Colonic mucosa (tissue), 4 donors: ENCODE measurements around the gene RNF149. TPM values are rescaled to one million over a fixed set of nuclear protein-coding genes. Genes with fewer than 3 reads are reported as not detected.

Experiments
- DNase-seq: peaks from one replicate; pipeline ENCODE4 v3.0.0-alpha.2; 2020
- H3K27ac ChIP-seq: fragments of 200-600 bp; one replicate; pipeline ENCODE4 v1.8.0; 2021
- H3K27me3 ChIP-seq: fragments of 200-600 bp; one replicate; pipeline ENCODE4 v1.8.0; 2021
- H3K36me3 ChIP-seq: fragments of 200-600 bp; one replicate; pipeline ENCODE4 v1.8.0; 2021
- H3K4me1 ChIP-seq: fragments of 200-600 bp; one replicate; pipeline ENCODE4 v1.8.0; 2021; ENCODE audit warnings: mild to moderate bottlenecking
- H3K4me3 ChIP-seq: fragments of 200-600 bp; one replicate; pipeline ENCODE4 v1.8.0; 2021
- H3K9ac ChIP-seq, 2 donors: one replicate each; pipeline ENCODE4 v1.7.0; 2013; ENCODE audit warnings: control low read depth in 2 of 2, low read depth in 2 of 2, low read length in 2 of 2
- H3K9me3 ChIP-seq: fragments of 200-600 bp; one replicate; pipeline ENCODE4 v1.8.0; 2021
- intact Hi-C: fragments of 100-400 bp; cut with DNase I; formaldehyde crosslinking; loops from one replicate; pipeline ENCODE4 v1.14.1; 2022
- total RNA-seq, 2 donors: library from RNA; stranded (reverse); fragmentation: NEBNext Ultra II Directional in 1 of 2; extraction: Animal tissue kit (Norgen Biotek cat#: 25700) in 1 of 2; gene quantifications; one replicate each; pipeline ENCODE4 v1.2.1, GENCODE V29; 2021
- TF ChIP-seq, protein P1 (sequence below): fragments of 200-600 bp; IDR thresholded peaks from one replicate; pipeline ENCODE4 v1.8.0; 2022; ENCODE audit warnings: antibody characterized with exemption, mild to moderate bottlenecking
- donor health status: healthy.
- donor health status: DM: no; HTN: no; CAD: no.
- donor health status: DM: no; HTN: no; CAD: no.

Gene RNF149
- total RNA-seq, 2 donors from 2014 or later, result 39.6 to 54.8 TPM

DNA sequence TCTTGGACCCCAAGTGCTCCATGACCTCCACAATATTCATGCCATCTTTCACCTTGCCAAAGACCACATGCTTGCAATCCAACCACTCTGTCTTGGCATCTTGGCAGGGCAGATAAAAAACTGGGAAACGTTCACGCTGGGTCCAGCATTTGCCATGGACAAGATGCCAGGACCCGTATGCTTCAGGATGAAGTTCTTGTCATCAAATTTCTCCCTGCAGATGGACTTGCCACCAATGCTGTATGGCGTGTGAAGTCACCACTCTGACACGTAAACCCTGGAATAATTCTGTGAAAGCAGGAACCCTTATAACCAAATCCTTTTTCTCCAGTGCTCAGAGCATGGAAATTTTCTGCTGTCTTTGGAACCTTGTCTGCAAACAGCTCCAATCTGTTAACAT lies 34.4 kb downstream of the RNF149 start:
- Histone ChIP-seq H3K9ac (no peak overlapping the region), H3K27ac (no peak overlapping the region), H3K9me3 (no peaks in the 10 kb centered on the region), H3K4me1 (no peaks in the 10 kb centered on the region), H3K27me3 (no peaks in the 10 kb centered on the region), H3K4me3 (no peak overlapping the region), H3K36me3 (peaks cover 22% of the 10 kb centered on the region)
- DNase-seq, result no peak
- intact Hi-C loops, result no loop called here
- TF ChIP-seq, protein P1, sequence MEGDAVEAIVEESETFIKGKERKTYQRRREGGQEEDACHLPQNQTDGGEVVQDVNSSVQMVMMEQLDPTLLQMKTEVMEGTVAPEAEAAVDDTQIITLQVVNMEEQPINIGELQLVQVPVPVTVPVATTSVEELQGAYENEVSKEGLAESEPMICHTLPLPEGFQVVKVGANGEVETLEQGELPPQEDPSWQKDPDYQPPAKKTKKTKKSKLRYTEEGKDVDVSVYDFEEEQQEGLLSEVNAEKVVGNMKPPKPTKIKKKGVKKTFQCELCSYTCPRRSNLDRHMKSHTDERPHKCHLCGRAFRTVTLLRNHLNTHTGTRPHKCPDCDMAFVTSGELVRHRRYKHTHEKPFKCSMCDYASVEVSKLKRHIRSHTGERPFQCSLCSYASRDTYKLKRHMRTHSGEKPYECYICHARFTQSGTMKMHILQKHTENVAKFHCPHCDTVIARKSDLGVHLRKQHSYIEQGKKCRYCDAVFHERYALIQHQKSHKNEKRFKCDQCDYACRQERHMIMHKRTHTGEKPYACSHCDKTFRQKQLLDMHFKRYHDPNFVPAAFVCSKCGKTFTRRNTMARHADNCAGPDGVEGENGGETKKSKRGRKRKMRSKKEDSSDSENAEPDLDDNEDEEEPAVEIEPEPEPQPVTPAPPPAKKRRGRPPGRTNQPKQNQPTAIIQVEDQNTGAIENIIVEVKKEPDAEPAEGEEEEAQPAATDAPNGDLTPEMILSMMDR, result no peak

DNA sequence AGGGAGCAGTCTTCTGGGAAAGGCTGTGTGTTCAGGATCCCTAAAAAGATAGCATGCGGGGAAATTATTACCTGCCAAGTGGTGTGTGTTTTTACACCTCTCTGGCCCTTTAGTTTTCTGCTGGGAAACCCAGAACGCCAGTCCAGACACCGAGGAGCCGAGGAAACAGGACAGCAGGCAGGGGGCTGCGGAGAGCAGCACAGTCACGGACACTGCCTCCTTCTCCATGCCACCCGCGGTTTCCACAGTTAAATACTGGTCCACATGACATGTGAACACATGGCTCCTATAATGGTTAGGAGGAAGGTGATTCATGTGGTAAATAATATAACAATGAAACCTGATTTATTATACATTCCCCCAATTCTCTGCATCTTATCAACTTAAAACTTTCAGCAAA lies 35.4 kb downstream of the RNF149 start:
- Histone ChIP-seq H3K27me3 (no peaks in the 10 kb centered on the region), H3K36me3 (peaks cover 25% of the 10 kb centered on the region), H3K9me3 (no peaks in the 10 kb centered on the region), H3K4me3 (no peak overlapping the region), H3K4me1 (no peaks in the 10 kb centered on the region), H3K27ac (no peak overlapping the region), H3K9ac (no peak overlapping the region)
- TF ChIP-seq, protein P1, result no peak
- intact Hi-C loops, result no loop called here
- DNase-seq, result no peak

DNA sequence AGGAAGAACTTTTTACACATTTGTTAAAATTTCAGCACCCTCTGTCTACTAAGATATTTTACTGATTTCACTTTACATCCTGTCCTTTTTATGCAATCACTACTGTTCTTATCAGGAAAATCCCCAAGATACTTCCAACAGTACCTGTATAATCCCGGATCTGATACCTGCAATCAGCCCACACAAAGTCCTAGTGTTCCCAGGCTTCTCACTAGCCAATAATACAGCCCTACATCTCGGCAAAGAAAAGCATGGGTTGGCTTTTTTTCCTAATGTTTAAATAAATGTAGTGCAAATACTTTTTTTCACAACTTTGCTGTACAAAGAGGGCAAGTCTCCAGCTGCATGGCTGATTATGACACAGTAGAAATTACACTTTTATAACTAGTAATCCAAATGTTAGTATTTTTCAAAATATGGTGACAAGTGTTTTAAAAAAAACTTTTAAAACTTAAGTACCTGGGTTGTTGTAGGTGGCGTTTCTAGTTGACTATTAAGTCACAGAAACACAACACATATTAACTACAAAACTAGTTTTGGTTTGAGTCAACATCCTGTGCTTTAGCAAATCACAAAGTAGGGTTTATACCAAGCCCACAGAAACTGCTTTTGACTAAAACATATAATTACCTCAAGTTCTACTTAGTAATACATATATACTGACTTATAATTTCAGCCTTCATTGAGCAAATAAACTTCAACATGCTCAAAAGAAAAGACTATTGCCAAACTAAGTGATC lies 36.3 kb downstream of the RNF149 start:
- no peak overlapping the region for H3K9ac ChIP-seq
- intact Hi-C loops, result no loop called here
- no peak for DNase-seq
- H3K4me1 ChIP-seq, result no peaks in the 10 kb centered on the region
- TF ChIP-seq, protein P1, result no peak
- no peaks in the 10 kb centered on the region for H3K9me3 ChIP-seq
- no peak overlapping the region for H3K27ac ChIP-seq
- no peak overlapping the region for H3K4me3 ChIP-seq
- peaks cover 25% of the 10 kb centered on the region for H3K36me3 ChIP-seq
- no peaks in the 10 kb centered on the region for H3K27me3 ChIP-seq

DNA sequence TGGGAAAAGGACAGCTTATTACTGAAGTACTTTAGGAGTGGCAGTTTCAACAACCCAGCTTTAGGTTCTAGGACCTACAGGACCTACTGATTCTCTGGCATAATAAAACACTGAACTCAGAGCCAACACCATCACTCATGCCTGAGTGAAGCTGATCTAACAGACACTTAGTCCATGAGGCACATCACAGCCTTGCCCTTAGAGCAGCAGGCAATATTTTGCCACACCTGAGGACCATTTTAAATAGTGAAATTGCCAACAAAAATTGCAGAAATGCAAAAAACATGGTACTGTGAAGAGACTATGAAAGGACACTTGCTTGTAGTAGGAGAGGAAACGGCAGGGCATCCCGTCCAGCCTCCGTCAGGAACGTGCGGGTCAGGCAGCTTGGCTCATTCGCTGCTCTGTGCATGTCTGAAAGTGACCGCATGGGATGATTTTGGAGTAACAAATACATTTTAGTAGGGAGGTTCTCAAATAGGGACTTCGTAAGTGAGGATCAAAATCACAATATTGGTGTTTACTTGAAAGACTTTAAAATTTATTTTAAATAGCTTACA lies 37.7 kb downstream of the RNF149 start:
- no peak overlapping the region for H3K4me3 ChIP-seq
- H3K36me3 ChIP-seq, result peaks cover 25% of the 10 kb centered on the region
- H3K27me3 ChIP-seq, result no peaks in the 10 kb centered on the region
- intact Hi-C loops, result no loop called here
- H3K4me1 ChIP-seq, result peaks cover 1% of the 10 kb centered on the region
- no peaks in the 10 kb centered on the region for H3K9me3 ChIP-seq
- no peak overlapping the region for H3K27ac ChIP-seq
- DNase-seq, result no peak
- TF ChIP-seq, protein P1, result no peak
- no peak overlapping the region for H3K9ac ChIP-seq

DNA sequence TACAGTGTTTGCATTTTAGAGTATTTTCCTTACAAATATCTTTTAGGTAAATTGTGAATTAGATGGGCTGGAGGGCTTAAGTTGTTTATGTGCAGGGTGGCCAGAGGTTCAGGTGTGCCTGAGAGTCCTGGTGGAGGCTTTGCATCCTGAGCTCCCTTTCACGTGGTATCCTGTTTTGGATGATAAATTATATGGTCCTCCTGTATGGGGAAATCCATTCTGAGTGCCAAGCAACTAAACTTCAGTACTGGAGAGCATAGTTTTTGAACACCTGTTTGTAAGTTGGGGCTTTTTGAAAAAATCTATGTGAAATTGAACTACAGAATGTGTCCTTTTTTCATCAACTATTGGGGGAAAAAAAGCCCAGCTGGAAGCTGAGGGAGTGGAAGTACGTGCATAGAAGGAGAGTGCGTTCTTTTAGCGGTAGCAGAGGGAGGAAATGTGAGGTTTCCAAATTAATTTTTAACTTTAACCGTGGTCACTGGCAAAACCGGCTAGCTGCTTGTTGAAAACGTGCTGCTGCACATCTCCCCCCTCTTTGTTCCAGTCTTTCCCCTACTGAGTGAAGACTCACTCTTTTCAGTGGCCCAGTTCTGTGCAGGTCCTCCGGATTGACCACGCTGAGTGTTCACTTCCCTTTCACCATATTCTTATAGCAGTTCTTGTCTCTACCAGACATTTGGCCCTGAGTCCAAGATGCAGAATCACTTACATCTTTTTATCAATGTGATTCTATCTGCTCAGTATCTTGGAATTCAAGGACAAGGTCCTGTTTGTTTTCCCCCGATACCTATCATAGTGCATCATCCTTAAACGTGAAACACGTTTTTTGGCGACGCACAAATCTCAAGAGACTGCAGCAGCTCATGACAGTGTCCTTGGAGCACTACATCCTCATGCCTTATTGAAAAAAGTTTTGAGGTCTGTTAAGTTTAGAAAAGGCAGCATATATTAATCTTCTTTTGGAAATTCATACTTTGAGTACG lies 40.5 kb downstream of the RNF149 start:
- Histone ChIP-seq H3K36me3 (peaks cover 22% of the 10 kb centered on the region), H3K27me3 (no peaks in the 10 kb centered on the region), H3K27ac (peak overlapping the region; percentile 6), H3K9me3 (no peaks in the 10 kb centered on the region), H3K4me3 (no peak overlapping the region), H3K4me1 (peaks cover 4% of the 10 kb centered on the region), H3K9ac (peak overlapping the region in 1 of 2 donors; percentile 41)
- TF ChIP-seq, protein P1, result no peak
- intact Hi-C loops, result no loop called here
- peak; percentile 34 for DNase-seq
